DOHH2 (cell line): ENCODE data around the gene NR4A2.

Experiments
- H3F3A ChIP-seq: fragments of 200-600 bp; sonication (generic), shearing (Covaris generic); 2 replicates; pipeline ENCODE4 v1.6.0; 2016; ENCODE audit warnings: antibody characterized with exemption, mild to moderate bottlenecking; ENCODE audit not compliant: control insufficient read depth, insufficient read depth
- H3K27ac ChIP-seq: fragments of 200-600 bp; sonication (generic); 2 replicates; pipeline ENCODE4 v1.5.1; 2014; ENCODE audit warnings: low read depth, mild to moderate bottlenecking, low read length, moderate library complexity
- H3K27me3 ChIP-seq: fragments of 200-600 bp; sonication (generic); 2 replicates; pipeline ENCODE4 v1.6.1; 2014; ENCODE audit warnings: mild to moderate bottlenecking, low read length, mixed read lengths; ENCODE audit not compliant: control insufficient read depth
- H3K36me3 ChIP-seq: fragments of 200-600 bp; sonication (generic); 2 replicates; pipeline ENCODE4 v1.6.1; 2014; ENCODE audit warnings: mild to moderate bottlenecking, low read length, moderate library complexity, mixed read lengths; ENCODE audit not compliant: control insufficient read depth
- H3K4me1 ChIP-seq: fragments of 200-600 bp; sonication (generic); 2 replicates; pipeline ENCODE4 v1.6.1; 2014; ENCODE audit warnings: mild to moderate bottlenecking, low read length, mixed read lengths; ENCODE audit not compliant: control insufficient read depth
- H3K4me2 ChIP-seq: fragments of 200-600 bp; sonication (generic); 2 replicates; pipeline ENCODE4 v1.6.0; 2014; ENCODE audit warnings: mild to moderate bottlenecking, low read length, moderate library complexity
- H3K4me3 ChIP-seq: fragments of 200-600 bp; sonication (generic); 2 replicates; pipeline ENCODE4 v1.5.1; 2014; ENCODE audit warnings: mild to moderate bottlenecking, low read length, mixed read lengths
- H3K79me2 ChIP-seq: fragments of 200-600 bp; sonication (generic); 2 replicates; pipeline ENCODE4 v1.6.1; 2014; ENCODE audit warnings: mild to moderate bottlenecking, low read length, mixed read lengths; ENCODE audit not compliant: control insufficient read depth
- H3K9me2 ChIP-seq: fragments of 200-600 bp; sonication (generic); replicated peaks from 2 replicates; pipeline ENCODE4 v1.6.1; 2014; ENCODE audit warnings: mild to moderate bottlenecking, low read length, mixed read lengths; ENCODE audit not compliant: control insufficient read depth
- H3K9me3 ChIP-seq: fragments of 200-600 bp; sonication (generic); 2 replicates; pipeline ENCODE4 v1.6.1; 2014; ENCODE audit warnings: antibody characterized with exemption, low read length, mixed read lengths; ENCODE audit not compliant: control insufficient read depth, insufficient read depth
- H4K20me1 ChIP-seq: fragments of 200-600 bp; sonication (generic); 2 replicates; pipeline ENCODE4 v1.6.0; 2014; ENCODE audit warnings: low read depth, mild to moderate bottlenecking, antibody characterized with exemption, low read length, moderate library complexity; ENCODE audit not compliant: control insufficient read depth, insufficient read depth
- EZH2phosphoT487 ChIP-seq: fragments of 200-600 bp; sonication (generic); IDR thresholded peaks from 2 replicates; pipeline ENCODE4 v1.6.1; 2017; ENCODE audit warnings: borderline replicate concordance, mild to moderate bottlenecking, antibody characterized with exemption, low read length, moderate library complexity, mixed read lengths
- TF ChIP-seq, protein P1 (sequence below): fragments of 200-600 bp; sonication (generic); IDR thresholded peaks from one replicate; pipeline ENCODE4 v1.5.1; 2014; ENCODE audit warnings: antibody characterized with exemption, mild to moderate bottlenecking, low read depth, low read length; ENCODE audit not compliant: poor library complexity, severe bottlenecking

The NR4A2 gene

DNA sequence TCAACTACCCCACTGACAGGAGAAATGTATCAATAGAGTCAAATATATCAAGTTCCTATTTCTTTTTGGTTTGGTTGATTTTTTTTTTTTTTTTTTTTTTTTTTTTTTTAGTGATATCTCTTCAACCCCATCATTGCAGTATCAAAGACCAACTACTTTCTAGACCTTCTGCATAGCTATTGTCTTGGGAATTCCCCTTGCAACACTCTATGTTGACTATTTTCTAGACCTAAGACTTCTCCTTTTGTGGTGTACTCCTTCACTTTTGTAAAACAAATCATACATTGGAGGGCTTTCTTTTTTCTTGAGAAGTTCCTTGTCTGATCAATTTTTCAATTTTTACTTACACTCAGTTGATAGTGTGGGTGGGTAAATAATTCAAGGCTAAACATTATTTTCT is 46.5 kb upstream of the NR4A2 start:
- TF ChIP-seq, protein P1, sequence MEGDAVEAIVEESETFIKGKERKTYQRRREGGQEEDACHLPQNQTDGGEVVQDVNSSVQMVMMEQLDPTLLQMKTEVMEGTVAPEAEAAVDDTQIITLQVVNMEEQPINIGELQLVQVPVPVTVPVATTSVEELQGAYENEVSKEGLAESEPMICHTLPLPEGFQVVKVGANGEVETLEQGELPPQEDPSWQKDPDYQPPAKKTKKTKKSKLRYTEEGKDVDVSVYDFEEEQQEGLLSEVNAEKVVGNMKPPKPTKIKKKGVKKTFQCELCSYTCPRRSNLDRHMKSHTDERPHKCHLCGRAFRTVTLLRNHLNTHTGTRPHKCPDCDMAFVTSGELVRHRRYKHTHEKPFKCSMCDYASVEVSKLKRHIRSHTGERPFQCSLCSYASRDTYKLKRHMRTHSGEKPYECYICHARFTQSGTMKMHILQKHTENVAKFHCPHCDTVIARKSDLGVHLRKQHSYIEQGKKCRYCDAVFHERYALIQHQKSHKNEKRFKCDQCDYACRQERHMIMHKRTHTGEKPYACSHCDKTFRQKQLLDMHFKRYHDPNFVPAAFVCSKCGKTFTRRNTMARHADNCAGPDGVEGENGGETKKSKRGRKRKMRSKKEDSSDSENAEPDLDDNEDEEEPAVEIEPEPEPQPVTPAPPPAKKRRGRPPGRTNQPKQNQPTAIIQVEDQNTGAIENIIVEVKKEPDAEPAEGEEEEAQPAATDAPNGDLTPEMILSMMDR, result no peak
- TF ChIP-seq EZH2phosphoT487, result no peak
- Histone ChIP-seq H3K4me3 (no peak overlapping the region), H3K4me1 (no peaks in the 10 kb centered on the region), H3K9me2 (no peaks in the 10 kb centered on the region), H4K20me1 (no peaks in the 10 kb centered on the region), H3K79me2 (no peaks in the 10 kb centered on the region), H3K36me3 (no peaks in the 10 kb centered on the region), H3K9me3 (no peaks in the 10 kb centered on the region), H3K27ac (no peak overlapping the region), H3K27me3 (peaks cover 9% of the 10 kb centered on the region), H3K4me2 (no peak overlapping the region), H3F3A (no peaks in the 10 kb centered on the region)

DNA sequence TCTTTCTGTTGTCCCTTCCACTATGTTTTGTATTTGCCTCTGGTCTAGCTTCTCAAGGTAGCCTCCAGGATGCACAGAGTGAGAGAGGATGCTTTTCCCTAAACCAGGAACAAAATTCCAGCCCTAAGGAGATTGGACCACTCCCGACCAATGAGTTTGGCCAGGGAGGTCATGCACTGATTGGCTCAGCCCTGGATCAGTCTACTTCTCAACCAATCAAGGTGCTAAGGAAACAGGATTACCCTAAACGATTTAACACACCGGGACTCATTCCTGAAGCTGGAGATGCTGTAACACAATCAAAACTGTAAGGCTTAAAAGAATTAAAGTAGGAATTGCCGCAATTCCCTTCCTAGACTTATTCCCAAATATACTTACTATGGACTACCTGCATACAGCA is 34.2 kb upstream of the NR4A2 start:
- TF ChIP-seq, protein P1, result no peak
- TF ChIP-seq EZH2phosphoT487, result no peak
- no peaks in the 10 kb centered on the region; the same call in 1 of the 2 replicates for H4K20me1 ChIP-seq
- H3K9me3 ChIP-seq, result no peaks in the 10 kb centered on the region
- no peaks in the 10 kb centered on the region for H3K36me3 ChIP-seq
- H3F3A ChIP-seq, result no peaks in the 10 kb centered on the region
- no peak overlapping the region for H3K27ac ChIP-seq
- no peaks in the 10 kb centered on the region for H3K4me1 ChIP-seq
- H3K27me3 ChIP-seq, result peaks cover 4% of the 10 kb centered on the region; the same call in 1 of the 2 replicates
- no peaks in the 10 kb centered on the region for H3K9me2 ChIP-seq
- no peaks in the 10 kb centered on the region for H3K79me2 ChIP-seq
- no peak overlapping the region for H3K4me3 ChIP-seq
- no peak overlapping the region for H3K4me2 ChIP-seq

DNA sequence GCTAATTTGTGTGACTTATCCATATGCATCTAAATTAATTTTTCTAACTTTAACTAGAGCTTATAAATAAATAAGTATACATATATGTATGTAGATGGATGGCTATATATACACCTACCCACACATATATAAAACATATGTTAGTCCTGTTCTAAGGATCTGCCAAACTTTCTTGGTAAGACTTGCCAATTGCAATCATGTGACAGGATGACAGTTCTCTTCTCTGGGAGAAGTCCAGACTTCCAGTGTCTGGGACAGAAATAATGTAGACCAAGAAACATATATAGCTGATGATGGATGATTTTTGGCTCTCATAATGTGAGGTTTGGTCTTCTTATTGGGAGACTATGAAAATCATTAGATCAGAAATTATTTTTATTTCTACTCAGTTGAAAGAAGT is 30.6 kb upstream of the NR4A2 start:
- H3K4me3 ChIP-seq, result no peak overlapping the region
- no peak overlapping the region for H3K27ac ChIP-seq
- H3K27me3 ChIP-seq, result peaks cover 4% of the 10 kb centered on the region; the same call in 1 of the 2 replicates
- H3F3A ChIP-seq, result no peaks in the 10 kb centered on the region
- H3K4me1 ChIP-seq, result no peaks in the 10 kb centered on the region
- no peak for TF ChIP-seq EZH2phosphoT487
- TF ChIP-seq, protein P1, result no peak
- H3K9me2 ChIP-seq, result no peaks in the 10 kb centered on the region
- H3K9me3 ChIP-seq, result no peaks in the 10 kb centered on the region
- no peaks in the 10 kb centered on the region for H3K36me3 ChIP-seq
- H4K20me1 ChIP-seq, result no peaks in the 10 kb centered on the region; the same call in 1 of the 2 replicates
- no peaks in the 10 kb centered on the region for H3K79me2 ChIP-seq
- H3K4me2 ChIP-seq, result no peak overlapping the region
